Subcutaneous adipose tissue (tissue), 4 donors: ENCODE results near the gene PLAC8L1. TPM values are rescaled to one million over a fixed set of nuclear protein-coding genes. Genes with fewer than 3 reads are reported as not detected.

Experiments used
- total RNA-seq, 4 donors: library from RNA; depleted of rRNA; stranded (reverse); fragments of >200 nt; gene quantifications; one replicate each; pipeline ENCODE4 v1.1.0, GENCODE V29; 2016
- TF ChIP-seq, protein P1 (sequence below): fragments of 450-650 bp; IDR thresholded peaks from one replicate; pipeline ENCODE4 v1.5.1; 2016; ENCODE audit warnings: low read depth, mild to moderate bottlenecking, control low read depth, antibody characterized with exemption, moderate library complexity

Gene PLAC8L1
- not detected for total RNA-seq

DNA sequence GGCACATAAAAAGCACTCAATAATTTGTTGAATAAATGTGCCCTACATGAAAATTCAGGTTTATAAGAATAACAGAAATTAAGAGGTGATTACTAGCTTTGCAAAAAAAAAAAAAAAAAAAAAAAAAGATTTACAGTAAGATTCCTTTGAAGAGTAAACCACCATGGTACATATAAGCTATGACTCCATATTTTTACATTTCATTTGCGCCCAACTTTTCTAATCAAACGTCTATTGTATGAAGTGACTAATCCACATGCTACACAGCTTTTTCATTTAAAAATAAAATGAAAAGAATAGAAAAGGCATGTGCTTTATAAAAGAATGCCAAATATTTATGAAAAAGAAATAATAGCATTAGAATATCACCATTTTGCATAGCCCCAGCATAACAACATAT lies at the start of gene PLAC8L1:
TSS of gene PLAC8L1 (minus strand) at position 101 of the 400 bp plus-strand sequence. CDS start 1,266 bp downstream, outside the sequence.
- TF ChIP-seq, protein P1, sequence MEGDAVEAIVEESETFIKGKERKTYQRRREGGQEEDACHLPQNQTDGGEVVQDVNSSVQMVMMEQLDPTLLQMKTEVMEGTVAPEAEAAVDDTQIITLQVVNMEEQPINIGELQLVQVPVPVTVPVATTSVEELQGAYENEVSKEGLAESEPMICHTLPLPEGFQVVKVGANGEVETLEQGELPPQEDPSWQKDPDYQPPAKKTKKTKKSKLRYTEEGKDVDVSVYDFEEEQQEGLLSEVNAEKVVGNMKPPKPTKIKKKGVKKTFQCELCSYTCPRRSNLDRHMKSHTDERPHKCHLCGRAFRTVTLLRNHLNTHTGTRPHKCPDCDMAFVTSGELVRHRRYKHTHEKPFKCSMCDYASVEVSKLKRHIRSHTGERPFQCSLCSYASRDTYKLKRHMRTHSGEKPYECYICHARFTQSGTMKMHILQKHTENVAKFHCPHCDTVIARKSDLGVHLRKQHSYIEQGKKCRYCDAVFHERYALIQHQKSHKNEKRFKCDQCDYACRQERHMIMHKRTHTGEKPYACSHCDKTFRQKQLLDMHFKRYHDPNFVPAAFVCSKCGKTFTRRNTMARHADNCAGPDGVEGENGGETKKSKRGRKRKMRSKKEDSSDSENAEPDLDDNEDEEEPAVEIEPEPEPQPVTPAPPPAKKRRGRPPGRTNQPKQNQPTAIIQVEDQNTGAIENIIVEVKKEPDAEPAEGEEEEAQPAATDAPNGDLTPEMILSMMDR = no peak

- TF ChIP-seq, protein P1 = no peak
These were observed 46.6 kb upstream of the PLAC8L1 start for GRCh38 chr5:146151970-146152369.

- TF ChIP-seq, protein P1 = no peak
These were observed 32.6 kb upstream of the PLAC8L1 start for GRCh38 chr5:146137967-146138403.

DNA sequence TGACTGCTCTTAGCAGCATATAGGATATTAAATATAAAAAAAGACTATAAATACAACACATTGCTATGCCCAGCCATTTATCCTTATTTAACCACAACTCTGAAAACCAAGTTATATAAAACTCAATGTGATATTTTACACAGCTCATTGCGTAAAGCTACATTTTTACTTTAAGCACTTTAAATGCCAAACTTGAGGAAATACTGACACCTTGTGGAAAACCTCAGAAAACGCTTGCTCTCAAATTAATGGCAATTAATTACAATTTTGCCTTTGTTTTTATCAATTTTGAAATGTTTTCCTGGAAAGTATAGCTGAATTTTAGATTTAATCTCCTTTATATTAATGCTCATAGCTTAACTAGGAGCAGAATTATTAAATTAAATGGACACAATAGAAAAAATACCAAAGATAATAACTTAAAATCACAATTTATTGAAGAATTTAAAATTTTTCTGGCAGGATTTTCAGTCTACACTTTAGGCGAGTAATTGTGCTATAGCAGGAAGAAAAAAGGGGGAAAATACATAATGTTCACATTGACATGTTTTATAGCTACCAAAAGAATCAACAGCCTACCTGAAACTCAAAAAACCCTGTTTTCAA lies 25.2 kb upstream of the PLAC8L1 start:
- TF ChIP-seq, protein P1 = no peak

DNA sequence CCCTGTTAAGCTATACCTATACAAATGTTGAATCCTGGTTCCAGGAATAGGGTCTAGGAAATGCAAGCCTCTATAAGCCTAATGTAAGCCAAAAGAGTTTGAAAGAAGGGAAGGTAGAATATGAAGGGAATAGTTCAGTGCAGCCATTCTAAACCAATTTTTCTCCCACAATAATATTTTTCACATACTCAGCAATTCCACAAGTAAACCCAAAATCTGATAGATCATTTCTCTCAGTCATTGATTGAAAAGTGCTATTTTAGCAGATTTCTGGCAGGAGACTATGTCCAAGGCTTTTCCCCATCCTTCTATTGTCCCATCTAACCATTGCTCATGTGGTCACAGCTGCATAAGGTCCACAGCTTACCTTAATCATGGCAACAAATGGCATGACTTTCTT lies 20.7 kb upstream of the PLAC8L1 start:
- TF ChIP-seq, protein P1 = no peak

GRCh38 chr5:146124580-146124979 lies 19.2 kb upstream of the PLAC8L1 start:
- TF ChIP-seq, protein P1 = no peak

DNA sequence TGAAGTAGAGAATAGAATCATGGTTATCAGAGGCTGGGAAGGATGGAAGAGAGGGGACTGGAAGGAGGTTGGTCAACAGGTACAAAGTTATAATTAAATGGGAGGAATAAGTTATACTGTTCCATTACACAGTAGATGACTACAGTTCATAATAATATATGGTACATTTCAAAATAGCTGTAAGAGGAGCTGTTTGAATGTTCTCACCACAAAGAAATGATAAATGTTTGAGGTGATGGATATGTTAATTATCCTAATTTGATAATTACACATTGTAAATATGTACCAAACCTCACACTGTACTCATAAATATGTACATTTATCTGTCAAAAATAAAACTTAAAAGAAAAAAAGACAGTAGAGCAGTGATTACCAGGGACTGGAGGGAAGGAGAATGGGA lies 12.9 kb upstream of the PLAC8L1 start:
- TF ChIP-seq, protein P1 = no peak
